ENCODE measurements around the gene CFAP161. TPM values are rescaled to one million over a fixed set of nuclear protein-coding genes. Genes with fewer than 3 reads are reported as not detected.
"Not testable (repeated sequence)": the region's sequence is repeated elsewhere in the genome, so short reads cannot be mapped to it uniquely, and the experiment has no call there.

CFAP161 gene
- total RNA-seq, 1 donor from 2014 or later, result 0.30 TPM

GRCh38 chr15:81146466-81146865, 12.4 kb downstream of the CFAP161 start:
- ATAC-seq (ENCODE audit: poor library complexity), result no peak
- DNase-seq, result no peak
- intact Hi-C loops (cut with DNase I), result no loop called here

DNA sequence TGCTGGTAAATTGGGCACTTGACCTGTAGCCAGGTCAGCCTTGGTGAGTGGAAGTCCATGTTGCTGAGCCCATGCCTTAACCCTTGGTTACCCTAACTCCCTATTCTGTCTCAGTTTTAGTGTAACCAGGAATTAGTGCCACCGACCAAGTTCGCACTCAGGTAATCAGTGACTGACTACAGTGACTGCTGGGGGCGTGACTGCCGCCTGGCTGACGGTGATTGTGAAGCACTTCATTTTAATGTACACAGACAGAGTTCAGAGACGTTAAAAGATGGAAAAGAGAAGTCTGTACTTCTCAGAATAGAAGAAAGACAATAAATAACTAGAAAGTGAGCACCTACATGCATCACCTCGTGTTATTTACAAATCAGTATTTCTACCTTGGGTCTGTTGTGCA, 17.3 kb downstream of the CFAP161 start:
- intact Hi-C loops (cut with DNase I), result no loop called here
- DNase-seq (no peak), ATAC-seq (ENCODE audit: poor library complexity) (no peak)

DNA sequence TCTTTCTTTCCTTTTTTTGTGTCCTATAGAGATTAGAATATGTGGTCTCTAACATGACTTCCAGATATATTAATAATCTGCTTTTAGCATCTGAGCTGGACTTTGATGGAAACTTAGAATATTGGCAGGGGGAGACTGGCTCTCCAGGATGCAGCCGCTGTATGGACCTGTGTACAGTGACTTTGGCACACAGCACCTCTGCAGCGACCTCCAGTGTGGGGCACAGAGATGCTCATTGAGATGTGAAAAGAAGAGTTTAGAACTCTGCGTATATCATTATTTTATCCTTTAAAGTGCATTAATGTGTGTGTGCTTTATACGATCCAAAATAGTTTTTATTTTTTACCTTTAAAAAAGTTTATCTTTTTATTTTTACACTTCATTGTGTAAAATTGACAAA, 18.3 kb downstream of the CFAP161 start:
- DNase-seq (no peak), ATAC-seq (ENCODE audit: poor library complexity) (no peak)
- intact Hi-C loops (cut with DNase I), result no loop called here

DNA sequence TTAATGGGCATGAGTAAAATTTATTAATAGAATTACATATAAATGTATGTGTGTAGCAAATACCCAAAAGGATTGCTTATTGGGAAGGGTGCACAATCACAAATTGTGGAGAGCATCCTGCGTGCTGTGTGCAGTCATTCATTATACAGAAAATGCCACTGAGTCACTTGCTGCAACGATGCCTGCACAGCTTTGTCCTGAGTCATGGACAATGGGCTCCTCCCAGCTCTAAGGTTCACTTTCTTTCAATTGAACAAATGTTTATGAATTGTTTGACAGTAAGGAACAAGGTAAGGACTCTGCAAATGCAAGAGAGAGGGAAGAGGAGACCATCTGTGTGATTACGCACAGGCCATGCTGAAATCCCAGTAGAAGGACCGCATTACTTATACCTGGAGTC, 18.7 kb downstream of the CFAP161 start:
- ATAC-seq (ENCODE audit: poor library complexity) (no peak), DNase-seq (no peak)
- intact Hi-C loops (cut with DNase I), result no loop called here

- intact Hi-C loops (cut with DNase I), result loop anchor here (2.0 kb wide), 1 partner anchor 105 kb away; no protein-coding TSS in a partner anchor
- no peak for DNase-seq
- peak; percentile 46 for ATAC-seq (ENCODE audit: poor library complexity)
These were observed 21.5 kb downstream of the CFAP161 start for GRCh38 chr15:81155375-81156218.

DNA sequence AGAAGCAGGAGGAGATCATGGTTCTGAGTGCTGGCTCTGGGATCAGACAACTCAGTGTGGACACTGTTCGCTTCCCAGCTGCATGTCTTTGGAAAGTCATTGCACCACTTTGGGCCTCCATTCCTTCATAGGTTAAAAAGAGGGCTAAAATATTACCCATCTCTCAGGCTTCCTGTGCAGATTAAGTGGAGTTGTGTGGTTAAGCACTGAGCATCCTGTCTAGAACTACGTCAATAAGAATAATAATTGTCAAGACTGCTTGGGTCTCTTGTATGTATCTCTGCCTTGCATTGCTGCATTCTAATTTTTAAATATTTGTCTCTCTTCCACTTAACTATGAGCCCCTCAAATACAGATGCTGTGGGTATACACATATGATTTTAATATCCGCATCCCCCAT, 22.3 kb downstream of the CFAP161 start:
- intact Hi-C loops (cut with DNase I), result loop anchor here (2.0 kb wide), 1 partner anchor 104 kb away; no protein-coding TSS in a partner anchor
- no peak for ATAC-seq (ENCODE audit: poor library complexity)
- DNase-seq, result no peak

DNA sequence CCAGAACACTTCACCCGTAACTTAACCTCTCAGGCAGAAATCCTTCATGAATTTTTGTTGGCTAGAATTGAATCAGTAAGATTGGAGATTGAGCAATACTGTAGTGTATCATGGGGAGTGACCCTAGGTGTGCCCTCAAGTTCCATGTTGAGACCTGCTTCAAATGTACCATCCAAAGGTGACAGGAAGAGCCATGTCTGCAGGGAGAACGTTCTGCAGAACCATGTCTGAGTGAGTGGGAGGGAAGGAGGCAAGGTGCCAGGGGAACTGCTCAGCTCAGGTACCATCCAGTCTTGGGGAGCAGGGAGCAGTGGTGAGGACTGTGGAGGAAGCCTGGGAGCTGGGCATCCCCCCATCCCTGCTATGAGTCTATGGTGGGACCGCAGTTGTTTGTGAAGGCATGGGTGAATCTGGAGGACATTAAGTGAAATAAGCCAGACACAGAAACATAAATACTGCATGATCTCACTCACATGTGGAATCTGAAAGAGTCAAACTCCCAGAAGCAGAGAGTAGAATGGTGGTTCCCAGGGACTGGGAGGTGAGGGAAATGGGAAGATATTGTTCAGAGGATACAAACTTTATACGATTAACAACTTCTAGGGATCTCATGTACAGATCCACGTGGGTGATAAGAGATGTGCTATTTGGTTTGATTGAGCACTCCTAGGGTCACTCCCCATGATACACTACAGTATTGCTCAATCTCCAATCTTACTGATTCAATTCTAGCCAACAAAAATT, 23.3 kb downstream of the CFAP161 start:
- DNase-seq, result no peak
- intact Hi-C loops (cut with DNase I), result loop anchor here (2.0 kb wide), 1 partner anchor 103 kb away; no protein-coding TSS in a partner anchor
- ATAC-seq (ENCODE audit: poor library complexity), result peak; percentile 8

- intact Hi-C loops (cut with DNase I), result loop anchor here (2.0 kb wide), 1 partner anchor 103 kb away; no protein-coding TSS in a partner anchor
- ATAC-seq (ENCODE audit: poor library complexity), result no peak
- DNase-seq, result no peak
These were observed 23.8 kb downstream of the CFAP161 start for GRCh38 chr15:81157939-81158223.

GRCh38 chr15:81158561-81158960, 24.5 kb downstream of the CFAP161 start:
- intact Hi-C loops (cut with DNase I); ATAC-seq (ENCODE audit: poor library complexity); DNase-seq: not testable (repeated sequence)

- ATAC-seq (ENCODE audit: poor library complexity) (peak; percentile 85), DNase-seq (peak; percentile 77)
- intact Hi-C loops (cut with DNase I), result no loop called here
These were observed 26.5 kb downstream of the CFAP161 start for GRCh38 chr15:81160312-81161159.

DNA sequence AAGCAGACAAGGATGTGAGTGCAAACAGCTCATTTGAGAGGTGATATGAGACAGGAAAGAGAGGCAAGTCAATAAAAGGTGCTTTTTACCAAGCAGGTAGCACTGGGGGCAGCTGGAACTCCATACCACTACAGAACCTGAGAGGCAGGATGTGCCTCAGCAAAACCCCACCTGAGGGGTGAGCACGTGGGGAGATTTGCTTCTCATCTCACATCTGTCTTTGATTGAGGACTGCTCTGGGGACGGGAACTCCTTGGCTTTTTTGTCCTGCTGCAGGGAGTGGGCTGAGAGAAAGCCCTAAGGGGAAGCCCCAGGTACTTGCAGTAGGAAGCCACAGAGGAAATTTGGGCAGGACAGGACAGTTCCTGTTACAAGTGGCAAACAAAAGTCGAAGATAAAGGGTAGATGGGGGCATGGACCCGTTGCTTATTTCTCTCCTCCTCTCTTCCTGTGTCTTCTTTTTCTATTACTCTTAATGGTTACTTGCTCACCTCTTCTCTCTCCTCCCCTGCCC, 27.1 kb downstream of the CFAP161 start:
- ATAC-seq (ENCODE audit: poor library complexity), result no peak
- no peak for DNase-seq
- intact Hi-C loops (cut with DNase I), result no loop called here

DNA sequence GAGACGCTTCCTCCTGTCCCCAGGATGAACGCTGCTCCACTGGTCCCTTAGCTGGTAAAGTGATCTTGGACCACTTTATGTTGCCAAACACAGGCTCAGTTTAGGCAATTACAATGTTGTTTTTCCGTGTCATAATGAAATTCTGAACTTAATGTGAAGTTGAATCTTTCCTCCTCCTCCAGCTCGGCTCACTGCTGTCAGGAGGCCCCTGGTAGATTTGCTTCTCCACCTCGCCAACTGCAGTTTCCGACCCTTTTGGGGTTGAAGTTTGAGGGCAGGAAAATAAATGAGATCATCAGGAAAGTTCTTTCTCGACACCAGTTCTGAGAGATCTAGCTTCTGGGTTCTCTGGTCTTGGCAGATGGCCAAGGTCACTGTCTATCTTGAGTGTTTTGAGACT, 27.8 kb downstream of the CFAP161 start:
- intact Hi-C loops (cut with DNase I), result no loop called here
- ATAC-seq (ENCODE audit: poor library complexity) (no peak), DNase-seq (no peak)

GRCh38 chr15:81163961-81164800, 30.1 kb downstream of the CFAP161 start:
- DNase-seq (no peak), ATAC-seq (ENCODE audit: poor library complexity) (no peak)
- intact Hi-C loops (cut with DNase I), result no loop called here

DNA sequence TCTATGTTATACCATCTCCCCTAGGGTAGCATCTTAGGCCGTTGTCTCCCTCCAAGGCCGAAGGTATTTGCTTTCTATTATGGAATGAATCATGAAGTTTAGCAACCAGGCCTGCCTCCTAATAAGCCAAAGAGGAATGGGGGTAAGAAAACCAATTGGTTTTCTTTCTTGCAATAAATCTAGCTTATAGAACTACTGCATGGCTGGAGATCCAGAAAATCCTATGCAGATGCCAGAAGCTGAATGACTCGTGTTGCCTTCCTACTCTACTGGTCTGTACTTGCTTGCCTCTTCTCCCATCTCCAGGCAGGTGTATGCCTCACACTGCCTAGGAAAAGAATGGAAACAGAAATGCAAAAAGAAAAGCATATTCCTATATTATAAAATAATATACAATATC, 31.5 kb downstream of the CFAP161 start:
- DNase-seq (no peak), ATAC-seq (ENCODE audit: poor library complexity) (no peak)
- intact Hi-C loops (cut with DNase I), result no loop called here

- intact Hi-C loops (cut with DNase I), result no loop called here
- ATAC-seq (ENCODE audit: poor library complexity) (no peak), DNase-seq (no peak)
These were observed 32.7 kb downstream of the CFAP161 start for GRCh38 chr15:81166636-81167305.

GRCh38 chr15:81168131-81168526, 34.1 kb downstream of the CFAP161 start:
- ATAC-seq (ENCODE audit: poor library complexity) (no peak), DNase-seq (no peak)
- intact Hi-C loops (cut with DNase I), result no loop called here

- ATAC-seq (ENCODE audit: poor library complexity), result no peak
- DNase-seq, result no peak
- intact Hi-C loops (cut with DNase I), result no loop called here
These were observed 34.6 kb downstream of the CFAP161 start for GRCh38 chr15:81168644-81169043.

- ATAC-seq (ENCODE audit: poor library complexity) (peak; percentile 9), DNase-seq (no peak)
- intact Hi-C loops (cut with DNase I), result no loop called here
These were observed 36.4 kb downstream of the CFAP161 start for GRCh38 chr15:81170511-81170910.

Measured in Right ventricle myocardium superior (tissue), 1 donor.